Activated naive CD4-positive, alpha-beta T cell treated with anti-CD3 and anti-CD28 coated beads for 36 hours (primary cell): ENCODE data around the gene CEACAM20. TPM values are rescaled to one million over a fixed set of nuclear protein-coding genes. Genes with fewer than 3 reads are reported as not detected.
A peak's percentile ranks its signal among the peaks of the same experiment; 100 is the strongest.
"Not testable (repeated sequence)": the region's sequence is repeated elsewhere in the genome, so short reads cannot be mapped to it uniquely, and the experiment has no call there.

Source experiments
- CTCF ChIA-PET: fragments of 350-600 bp; sonication (Branson Sonifier 250); formaldehyde crosslinking; loops from one replicate; lab custom pipeline; 2021; ENCODE audit warnings: antibody characterized with exemption; lab: Charles Lee
- DNase-seq: peaks from one replicate; pipeline ENCODE4 v3.0.0-alpha.2; 2020
- H3K27ac Mint-ChIP-seq: one replicate; pipeline ENCODE4 v1.8.0; 2021; ENCODE audit warnings: mild to moderate bottlenecking, mixed read lengths
- H3K27me3 Mint-ChIP-seq: one replicate; pipeline ENCODE4 v1.8.0; 2021; ENCODE audit warnings: low read depth, mixed read lengths
- H3K36me3 Mint-ChIP-seq: one replicate; pipeline ENCODE4 v1.8.0; 2021; ENCODE audit warnings: low read depth, mixed read lengths
- H3K4me1 Mint-ChIP-seq: one replicate; pipeline ENCODE4 v1.8.0; 2021; ENCODE audit warnings: low read depth, mixed read lengths
- H3K4me3 Mint-ChIP-seq: one replicate; pipeline ENCODE4 v1.8.0; 2021; ENCODE audit warnings: mild to moderate bottlenecking, moderate library complexity, mixed read lengths
- H3K9me3 Mint-ChIP-seq: one replicate; pipeline ENCODE4 v1.8.0; 2021; ENCODE audit warnings: mixed read lengths
- intact Hi-C: fragments of 100-400 bp; cut with micrococcal nuclease; formaldehyde crosslinking; loops from one replicate; pipeline ENCODE4 v1.15.1; 2023
- total RNA-seq, 2 experiments: library from RNA; stranded (reverse); gene quantifications; one replicate each; pipeline ENCODE4 v1.2.3, GENCODE V29; 2021

The CEACAM20 gene
- total RNA-seq, 2 experiments from 2014 or later: not detected

GRCh38 chr19:44512326-44513298 lies 16.9 kb downstream of the CEACAM20 start:
- H3K27ac Mint-ChIP-seq: no peak overlapping the region
- peak; percentile 47 for DNase-seq
- peaks cover 25% of the 10 kb centered on the region for H3K27me3 Mint-ChIP-seq
- intact Hi-C loops: no loop called here
- CTCF ChIA-PET: no interaction called here
- H3K36me3 Mint-ChIP-seq: peaks cover 6% of the 10 kb centered on the region
- H3K4me3 Mint-ChIP-seq: no peak overlapping the region
- H3K9me3 Mint-ChIP-seq: peaks cover 28% of the 10 kb centered on the region
- H3K4me1 Mint-ChIP-seq: no peaks in the 10 kb centered on the region

- DNase-seq: no peak
- Mint-ChIP-seq H3K27me3 (peaks cover 26% of the 10 kb centered on the region), H3K4me3 (no peak overlapping the region), H3K4me1 (no peaks in the 10 kb centered on the region), H3K27ac (no peak overlapping the region), H3K36me3 (peaks cover 6% of the 10 kb centered on the region), H3K9me3 (peaks cover 30% of the 10 kb centered on the region)
- intact Hi-C loops: no loop called here
- CTCF ChIA-PET: no interaction called here
Observed at GRCh38 chr19:44509478-44509877, 20.0 kb downstream of the CEACAM20 start.

GRCh38 chr19:44499962-44500949 lies 29.2 kb downstream of the CEACAM20 start, which contains the start of gene ZNF180:
Gene ZNF180, minus strand, starts transcription at chr19:44500522. Its CDS starts 3,188 bp downstream, at chr19:44497334.
- H3K4me1 Mint-ChIP-seq: peaks cover 30% of the 10 kb centered on the region
- CTCF ChIA-PET: interaction anchor here (0.9 kb wide), 1 partner anchor 406 kb away, joined by 3 read pairs; no protein-coding TSS in a partner anchor
- H3K36me3 Mint-ChIP-seq: peaks cover 47% of the 10 kb centered on the region
- H3K4me3 Mint-ChIP-seq: peak within 1 kb of the TSS; percentile 86
- H3K27me3 Mint-ChIP-seq: peaks cover 3% of the 10 kb centered on the region
- H3K9me3 Mint-ChIP-seq: peaks cover 42% of the 10 kb centered on the region
- peak; percentile 96 for DNase-seq
- peak within 1 kb of the TSS; percentile 83 for H3K27ac Mint-ChIP-seq
- intact Hi-C loops: loop anchor here (1.0 to 5.0 kb wide), 5 partner anchors 88 to 565 kb away; partner anchors contain the start of genes ZNF225, ZNF227, ZNF285 and ZNF45

GRCh38 chr19:44499559-44499958 lies 29.9 kb downstream of the CEACAM20 start:
- no peaks in the 10 kb centered on the region for H3K27me3 Mint-ChIP-seq
- peak; percentile 28 for DNase-seq
- H3K9me3 Mint-ChIP-seq: peaks cover 44% of the 10 kb centered on the region
- peak overlapping the region; percentile 86 for H3K4me3 Mint-ChIP-seq
- intact Hi-C loops: loop anchor here (5.0 kb wide), 1 partner anchor 287 kb away; the partner anchor contains the start of gene ZNF227
- H3K4me1 Mint-ChIP-seq: peaks cover 30% of the 10 kb centered on the region
- CTCF ChIA-PET: interaction anchor here (0.9 kb wide), 1 partner anchor 405 kb away, joined by 3 read pairs; no protein-coding TSS in a partner anchor
- H3K27ac Mint-ChIP-seq: peak overlapping the region; percentile 83
- H3K36me3 Mint-ChIP-seq: peaks cover 54% of the 10 kb centered on the region

- Mint-ChIP-seq H3K4me1 (peaks cover 30% of the 10 kb centered on the region), H3K36me3 (peaks cover 59% of the 10 kb centered on the region), H3K9me3 (peaks cover 48% of the 10 kb centered on the region), H3K4me3 (peak overlapping the region; percentile 86), H3K27me3 (no peaks in the 10 kb centered on the region), H3K27ac (peak overlapping the region; percentile 24)
- intact Hi-C loops: loop anchor here (5.0 kb wide), 1 partner anchor 287 kb away; the partner anchor contains the start of gene ZNF227
- CTCF ChIA-PET: no interaction called here
- no peak for DNase-seq
Observed at GRCh38 chr19:44498988-44499387, 30.5 kb downstream of the CEACAM20 start.

- no peak overlapping the region for H3K4me3 Mint-ChIP-seq
- peaks cover 30% of the 10 kb centered on the region for H3K4me1 Mint-ChIP-seq
- CTCF ChIA-PET: no interaction called here
- intact Hi-C loops: loop anchor here (5.0 kb wide), 1 partner anchor 284 kb away; the partner anchor contains the start of gene ZNF227
- no peak overlapping the region for H3K27ac Mint-ChIP-seq
- H3K27me3 Mint-ChIP-seq: no peaks in the 10 kb centered on the region
- no peak for DNase-seq
- H3K36me3 Mint-ChIP-seq: peaks cover 82% of the 10 kb centered on the region
- peaks cover 67% of the 10 kb centered on the region for H3K9me3 Mint-ChIP-seq
Observed at GRCh38 chr19:44496711-44497110, 32.8 kb downstream of the CEACAM20 start.

- Mint-ChIP-seq H3K4me3 (no peak overlapping the region), H3K27me3 (no peaks in the 10 kb centered on the region), H3K9me3 (peaks cover 92% of the 10 kb centered on the region), H3K27ac (peak overlapping the region; percentile 54), H3K36me3 (peaks cover 89% of the 10 kb centered on the region), H3K4me1 (no peaks in the 10 kb centered on the region)
- intact Hi-C loops: no loop called here
- CTCF ChIA-PET: no interaction called here
- DNase-seq: no peak
Observed at GRCh38 chr19:44476559-44477408, 52.7 kb downstream of the CEACAM20 start.

- DNase-seq, H3K27ac Mint-ChIP-seq, H3K27me3 Mint-ChIP-seq, CTCF ChIA-PET, H3K4me1 Mint-ChIP-seq, H3K4me3 Mint-ChIP-seq, intact Hi-C loops: not testable (repeated sequence)
- Mint-ChIP-seq H3K9me3 (peaks cover 73% of the 10 kb centered on the region), H3K36me3 (peaks cover 45% of the 10 kb centered on the region)
Observed at GRCh38 chr19:44468730-44469129, 60.7 kb downstream of the CEACAM20 start.

- peaks cover 46% of the 10 kb centered on the region for H3K9me3 Mint-ChIP-seq
- H3K4me3 Mint-ChIP-seq, H3K4me1 Mint-ChIP-seq, intact Hi-C loops, DNase-seq, H3K27me3 Mint-ChIP-seq, CTCF ChIA-PET, H3K27ac Mint-ChIP-seq, H3K36me3 Mint-ChIP-seq: not testable (repeated sequence)
Observed at GRCh38 chr19:44462600-44463286, 66.7 kb downstream of the CEACAM20 start.
